ENCODE measurements around the gene ORAI1. TPM values are rescaled to one million over a fixed set of nuclear protein-coding genes. Genes with fewer than 3 reads are reported as not detected.

The ORAI1 gene
- 7.5 and 16.4 TPM in 2 replicates for total RNA-seq

DNA sequence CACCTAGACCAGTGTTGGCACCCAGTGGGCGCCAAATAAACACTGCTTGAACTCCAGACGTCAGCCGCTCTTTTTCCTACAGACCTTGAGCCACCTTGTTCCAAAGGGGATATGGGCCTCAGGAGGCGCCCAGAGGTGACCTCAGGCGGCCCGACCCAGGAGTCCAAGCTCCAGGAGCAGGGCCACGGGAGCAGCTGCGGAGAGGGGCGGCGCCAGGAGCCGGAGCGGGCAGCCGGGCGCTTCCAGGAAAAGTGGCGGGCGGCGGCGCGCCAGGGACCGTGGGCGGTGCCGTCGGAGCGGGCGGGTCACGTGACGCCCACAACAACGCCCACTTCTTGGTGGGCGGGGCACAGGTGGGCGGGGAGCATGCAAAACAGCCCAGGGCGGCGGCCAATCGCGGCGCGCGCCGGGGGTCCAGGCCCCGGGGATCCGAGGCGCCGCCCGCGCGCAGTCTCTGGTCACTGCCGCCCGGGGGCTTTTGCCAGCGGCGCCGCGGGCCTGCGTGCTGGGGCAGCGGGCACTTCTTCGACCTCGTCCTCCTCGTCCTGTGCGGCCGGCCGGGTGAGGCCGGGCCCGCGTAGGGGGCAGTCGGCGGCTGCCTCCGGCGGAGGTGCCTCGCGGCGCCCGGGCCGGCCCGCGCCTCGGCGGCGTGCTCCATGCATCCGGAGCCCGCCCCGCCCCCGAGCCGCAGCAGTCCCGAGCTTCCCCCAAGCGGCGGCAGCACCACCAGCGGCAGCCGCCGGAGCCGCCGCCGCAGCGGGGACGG lies at the start of gene ORAI1:
Gene ORAI1 (plus strand): TSS at position 444 of the 766 bp plus-strand sequence.

DNA sequence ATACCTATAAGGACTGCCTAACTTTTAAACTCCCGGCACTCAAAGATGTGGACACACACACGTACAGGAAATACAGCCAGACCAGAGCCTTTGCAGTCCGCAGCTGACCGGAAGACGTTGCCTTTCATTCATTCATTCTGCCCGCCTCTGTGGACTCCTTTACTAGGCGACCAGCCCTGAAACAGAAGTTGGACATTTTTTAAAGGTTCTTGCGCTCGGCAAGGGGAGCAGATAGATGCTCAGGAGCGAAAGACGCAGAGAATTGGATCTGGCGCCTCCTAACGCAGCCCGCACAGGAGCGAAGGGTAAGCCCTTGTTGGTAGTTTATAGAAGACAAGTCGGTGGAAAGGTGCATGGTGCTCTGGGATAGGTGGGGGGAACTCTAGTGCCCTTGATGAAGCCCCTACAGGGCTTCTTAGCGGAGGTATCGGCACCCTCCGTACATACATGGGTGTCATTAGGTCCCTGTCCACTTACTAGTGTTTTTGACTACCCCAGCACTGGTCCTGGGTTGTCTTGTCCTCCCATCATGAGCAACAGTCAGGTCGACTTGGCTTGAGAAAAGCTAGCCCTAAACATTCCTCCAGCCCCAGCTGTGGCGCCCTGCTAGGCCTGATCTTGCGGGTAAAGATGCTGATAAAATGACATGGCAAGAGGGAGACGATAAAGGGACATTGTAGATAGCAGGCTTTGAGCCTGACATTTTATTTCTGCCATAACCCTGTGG lies 45.2 kb upstream of the ORAI1 start, which contains the start of gene KDM2B:
Gene KDM2B (minus strand): TSS at position 65 of the 727 bp plus-strand sequence. CDS start 112 bp downstream, outside the sequence.

DNA sequence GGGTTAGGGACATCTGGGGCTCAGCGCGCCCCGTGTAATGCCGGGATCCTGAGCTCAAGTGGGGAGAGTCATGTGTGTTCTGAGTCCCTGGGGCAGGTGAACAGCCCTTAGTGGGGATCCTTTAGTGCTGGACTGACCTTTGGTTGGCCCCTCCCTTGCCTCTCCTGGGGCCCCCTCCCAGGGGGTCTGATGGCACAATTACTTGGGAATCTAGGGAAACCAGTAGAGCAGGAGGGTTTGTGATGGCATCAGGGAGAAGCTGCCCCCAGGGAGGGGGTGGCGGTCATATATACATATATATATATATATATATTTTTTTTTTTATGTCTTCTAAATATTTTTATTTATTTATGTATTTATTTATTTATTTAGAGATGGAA lies 43.2 kb downstream of the ORAI1 start, which contains the start of gene MORN3:
Gene MORN3 (minus strand): TSS at position 134 of the 380 bp plus-strand sequence. CDS start 171 bp downstream, outside the sequence.

Other genes starting within 250 kb of the ORAI1 start
- 31.0 and 32.2 TPM in 2 replicates for gene RNF34, start 226.4 kb upstream of the ORAI1 start, total RNA-seq
- 13.7 and 20.1 TPM in 2 replicates for gene KDM2B, start 45.5 kb upstream of the ORAI1 start, total RNA-seq
- gene MORN3, start 43.1 kb downstream of the ORAI1 start, total RNA-seq: 0.26 and 2.8 TPM in 2 replicates
- gene TMEM120B, start 86.2 kb downstream of the ORAI1 start, total RNA-seq: 4.9 and 6.5 TPM in 2 replicates
- 3.5 and 20.1 TPM in 2 replicates for gene RHOF, start 167.2 kb downstream of the ORAI1 start, total RNA-seq
- 4.7 and 7.6 TPM in 2 replicates for gene SETD1B, start 177.5 kb downstream of the ORAI1 start, total RNA-seq
- gene HPD, start 232.3 kb downstream of the ORAI1 start, total RNA-seq: 4.9 and 8.8 TPM in 2 replicates